Large intestine (tissue), 3 donors: ENCODE results near the gene SMYD5. TPM values are rescaled to one million over a fixed set of nuclear protein-coding genes. Genes with fewer than 3 reads are reported as not detected.

Source experiments
- DNase-seq, 2 donors: peaks; one replicate each; pipeline versions ENCODE4 v3.0.0 to v3.0.0-alpha.2; 2013
- H3K27ac ChIP-seq: one replicate; pipeline ENCODE4 v1.5.1; 2013; ENCODE audit warnings: low read length
- H3K27me3 ChIP-seq: 2 replicates; pipeline ENCODE4 v1.6.1; 2013; ENCODE audit warnings: low read length; ENCODE audit not compliant: control insufficient read depth, insufficient read depth
- H3K36me3 ChIP-seq: 2 replicates; pipeline ENCODE4 v1.6.1; 2013; ENCODE audit warnings: low read length; ENCODE audit not compliant: control insufficient read depth, insufficient read depth
- H3K4me1 ChIP-seq: one replicate; pipeline ENCODE4 v1.6.1; 2013; ENCODE audit warnings: low read length; ENCODE audit not compliant: control insufficient read depth, insufficient read depth
- H3K4me3 ChIP-seq: one replicate; pipeline ENCODE4 v1.5.1; 2013; ENCODE audit warnings: low read length
- H3K9me3 ChIP-seq: one replicate; pipeline ENCODE4 v1.6.1; 2013; ENCODE audit warnings: mild to moderate bottlenecking, low read depth, low read length, moderate library complexity; ENCODE audit not compliant: control insufficient read depth
- WGBS: methylation state at CpG from one replicate; pipeline ENCODE4 v1.1.5; 2013; ENCODE audit warnings: low lambda C conversion rate; ENCODE audit not compliant: insufficient coverage; 5-methylcytosine and 5-hydroxymethylcytosine counted together
- polyA plus RNA-seq: library from polyadenylated mRNA; unstranded; fragments of 120-200 nt; gene quantifications from one replicate; pipeline ENCODE4 v1.2.1, GENCODE V29; 2013

Gene SMYD5
- polyA plus RNA-seq, 1 donor: 24.5 TPM

DNA sequence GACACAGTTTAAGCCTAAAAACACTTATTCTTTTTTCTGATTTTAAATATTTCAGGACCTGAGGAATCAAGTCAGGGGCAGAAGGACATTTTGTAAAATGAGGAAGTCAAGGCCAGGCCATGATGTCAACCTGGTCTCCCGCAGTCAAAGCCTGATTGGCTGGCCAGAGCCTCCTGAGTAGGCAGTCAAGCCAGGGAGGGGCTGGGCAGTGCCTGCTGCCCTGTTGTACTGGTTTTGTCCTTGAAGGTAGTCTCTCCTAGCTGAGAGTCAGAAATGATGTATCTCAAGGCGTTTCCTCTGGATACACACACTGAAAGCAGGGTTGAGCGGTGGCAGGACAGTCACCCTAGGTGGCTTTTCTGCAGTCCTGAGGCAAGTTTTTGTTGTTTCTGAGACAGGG lies 39.9 kb downstream of the SMYD5 start:
- no peak for DNase-seq
- Histone ChIP-seq H3K4me1 (no peaks in the 10 kb centered on the region), H3K36me3 (peaks cover 54% of the 10 kb centered on the region), H3K4me3 (no peak overlapping the region), H3K9me3 (no peaks in the 10 kb centered on the region), H3K27ac (no peak overlapping the region), H3K27me3 (no peaks in the 10 kb centered on the region)
- 100% methylated on average over 1 of the region's 3 CpGs for WGBS

DNA sequence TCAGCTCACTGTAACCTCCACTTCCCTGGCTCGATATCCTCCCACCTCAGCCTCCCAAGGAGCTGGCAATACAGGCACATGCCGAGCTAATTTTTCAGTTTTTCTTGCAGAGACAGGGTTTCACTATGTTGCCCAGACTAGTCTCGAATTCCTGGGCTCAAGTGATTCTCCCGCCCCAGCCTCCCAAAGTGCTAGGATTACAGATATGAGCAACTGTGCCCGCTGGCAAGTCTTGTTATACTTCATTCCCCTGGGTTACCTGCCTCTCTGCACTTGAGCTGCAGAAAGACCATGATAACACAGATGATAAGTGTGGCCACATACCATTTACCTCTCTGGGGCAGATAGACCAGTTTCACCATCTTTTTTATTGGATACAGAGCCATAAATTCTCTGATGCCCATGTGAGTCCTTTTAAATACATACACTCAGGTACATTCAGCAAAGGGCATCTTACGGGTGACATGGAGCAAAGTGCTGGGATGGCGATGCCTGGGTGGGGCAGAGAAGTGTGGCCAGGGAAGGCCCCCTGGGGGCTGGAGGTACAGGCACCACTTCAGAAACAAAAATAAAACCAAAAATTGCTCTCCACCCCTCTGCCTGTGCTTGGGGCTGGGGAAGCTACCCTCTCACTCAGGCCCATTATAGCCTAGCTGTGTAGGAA lies 40.4 kb downstream of the SMYD5 start:
- H3K4me1 ChIP-seq: no peaks in the 10 kb centered on the region
- no peaks in the 10 kb centered on the region for H3K27me3 ChIP-seq
- no peaks in the 10 kb centered on the region for H3K9me3 ChIP-seq
- H3K36me3 ChIP-seq: peaks cover 49% of the 10 kb centered on the region
- H3K27ac ChIP-seq: no peak overlapping the region
- no peak for DNase-seq
- 83% methylated on average over 2 of the region's 7 CpGs for WGBS
- H3K4me3 ChIP-seq: no peak overlapping the region

DNA sequence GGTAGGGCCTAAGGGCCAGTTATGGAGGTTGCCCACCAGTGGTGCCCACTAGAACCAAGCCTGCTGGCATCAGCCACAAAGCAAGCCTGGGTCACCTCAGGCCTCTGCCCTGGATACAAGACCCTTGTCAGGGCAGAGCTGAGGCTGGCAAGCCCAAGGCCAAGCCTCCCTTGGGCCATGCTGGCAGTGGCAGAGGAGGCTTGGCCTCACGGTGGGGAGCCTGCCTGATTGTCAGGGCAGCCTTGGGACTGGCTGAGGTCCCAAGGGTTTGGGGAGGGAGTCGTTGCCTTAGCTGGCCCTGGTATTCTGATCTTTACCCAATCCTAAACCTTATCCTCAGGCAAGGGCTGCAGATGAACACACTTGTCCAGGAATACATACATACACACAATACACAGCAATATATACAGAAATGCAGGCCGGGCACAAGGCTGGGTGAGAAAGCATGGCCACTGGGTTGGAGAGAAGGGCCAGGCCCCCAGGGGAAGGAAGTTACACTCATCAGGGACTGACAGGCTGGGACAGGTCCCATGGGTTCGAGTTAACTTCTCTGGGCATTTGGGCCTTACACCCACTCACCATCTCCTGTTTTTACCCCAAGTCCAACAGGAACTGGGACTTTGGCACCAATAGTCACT lies 41.1 kb downstream of the SMYD5 start:
- no peaks in the 10 kb centered on the region for H3K9me3 ChIP-seq
- no peaks in the 10 kb centered on the region for H3K27me3 ChIP-seq
- WGBS: no CpG with 5 or more reads among the region's 4 CpGs
- no peak overlapping the region for H3K27ac ChIP-seq
- H3K36me3 ChIP-seq: peaks cover 43% of the 10 kb centered on the region
- H3K4me3 ChIP-seq: no peak overlapping the region
- H3K4me1 ChIP-seq: no peaks in the 10 kb centered on the region
- no peak for DNase-seq

DNA sequence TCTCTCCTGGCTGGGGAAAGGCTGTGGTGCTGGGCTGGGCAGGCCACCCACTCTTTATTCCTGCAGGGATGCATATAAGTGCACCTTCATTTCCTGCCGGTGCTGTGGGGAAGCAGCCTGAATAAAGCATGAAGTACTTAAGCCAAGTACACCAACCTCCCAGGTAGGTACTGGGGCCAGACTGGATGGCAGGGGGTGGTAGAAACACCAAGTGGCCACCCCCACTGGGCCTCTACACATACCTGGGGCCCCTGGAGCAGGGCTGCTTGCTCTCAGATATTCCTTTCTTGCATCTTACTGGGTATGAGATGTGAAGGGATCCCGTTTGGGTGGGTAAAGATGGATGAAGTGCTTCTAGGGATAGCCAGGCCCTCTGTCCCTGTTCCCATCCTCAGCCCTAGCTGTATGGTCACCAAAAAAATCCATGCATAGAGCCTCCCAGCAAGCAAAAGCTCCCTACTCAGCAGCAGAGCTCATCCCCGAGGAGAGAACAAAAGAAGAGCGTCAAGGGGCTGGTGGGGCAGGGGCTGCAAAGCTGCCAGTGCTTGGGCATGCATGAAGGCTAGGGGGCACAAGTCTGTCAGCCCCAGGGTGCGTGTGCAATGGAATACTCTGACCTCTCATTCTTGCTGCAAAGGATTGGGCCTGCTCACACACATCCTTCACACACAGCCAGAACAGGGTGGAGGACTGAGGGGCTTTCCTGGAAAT lies 42.0 kb downstream of the SMYD5 start:
- no peaks in the 10 kb centered on the region for H3K27me3 ChIP-seq
- no CpG with 5 or more reads among the region's 5 CpGs for WGBS
- peaks cover 34% of the 10 kb centered on the region for H3K36me3 ChIP-seq
- H3K4me3 ChIP-seq: no peak overlapping the region
- H3K27ac ChIP-seq: no peak overlapping the region
- DNase-seq: no peak
- H3K4me1 ChIP-seq: no peaks in the 10 kb centered on the region
- no peaks in the 10 kb centered on the region for H3K9me3 ChIP-seq

DNA sequence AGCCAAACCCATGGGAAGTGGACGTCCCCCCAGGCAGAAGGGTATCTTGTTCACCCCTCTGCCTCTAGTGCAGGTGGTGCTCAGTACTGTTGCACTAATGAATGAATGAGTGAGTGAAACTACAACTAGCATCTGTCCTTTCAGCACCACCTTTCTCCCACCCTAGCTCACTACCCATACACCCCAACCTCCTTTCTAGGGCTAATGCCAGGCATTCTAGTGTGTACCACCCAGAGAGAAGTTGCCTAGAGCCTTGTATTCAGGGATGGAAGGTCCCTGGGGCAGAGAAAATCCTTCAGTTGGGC lies 42.5 kb downstream of the SMYD5 start:
- Histone ChIP-seq H3K27me3 (no peaks in the 10 kb centered on the region), H3K9me3 (no peaks in the 10 kb centered on the region), H3K4me1 (no peaks in the 10 kb centered on the region), H3K36me3 (peaks cover 29% of the 10 kb centered on the region), H3K4me3 (no peak overlapping the region), H3K27ac (no peak overlapping the region)
- DNase-seq: no peak
- no CpG with 5 or more reads among the region's 1 CpG for WGBS

DNA sequence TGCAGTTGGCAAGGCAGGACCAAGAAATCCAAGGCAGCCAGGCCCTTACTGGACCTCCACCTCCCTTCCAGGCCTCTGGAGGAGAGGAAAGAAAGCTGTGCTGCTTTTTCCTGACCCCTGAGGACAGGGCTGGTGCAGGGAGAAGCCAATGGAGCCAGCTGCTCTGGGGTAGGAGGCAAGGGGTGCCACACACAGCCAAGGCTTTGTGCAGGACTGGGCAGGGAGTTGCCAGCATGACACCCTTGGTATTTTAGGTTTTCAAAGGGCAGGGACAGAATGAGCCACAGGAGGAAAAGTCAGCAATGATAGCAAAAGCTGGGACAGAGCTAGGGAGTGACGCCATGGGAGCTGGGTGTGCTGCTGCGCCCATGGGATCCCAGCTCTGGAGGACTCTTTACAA lies 43.0 kb downstream of the SMYD5 start:
- WGBS: no CpG with 5 or more reads among the region's 2 CpGs
- Histone ChIP-seq H3K27me3 (no peaks in the 10 kb centered on the region), H3K4me3 (no peak overlapping the region), H3K4me1 (no peaks in the 10 kb centered on the region), H3K36me3 (peaks cover 29% of the 10 kb centered on the region), H3K9me3 (no peaks in the 10 kb centered on the region), H3K27ac (no peak overlapping the region)
- DNase-seq: no peak

DNA sequence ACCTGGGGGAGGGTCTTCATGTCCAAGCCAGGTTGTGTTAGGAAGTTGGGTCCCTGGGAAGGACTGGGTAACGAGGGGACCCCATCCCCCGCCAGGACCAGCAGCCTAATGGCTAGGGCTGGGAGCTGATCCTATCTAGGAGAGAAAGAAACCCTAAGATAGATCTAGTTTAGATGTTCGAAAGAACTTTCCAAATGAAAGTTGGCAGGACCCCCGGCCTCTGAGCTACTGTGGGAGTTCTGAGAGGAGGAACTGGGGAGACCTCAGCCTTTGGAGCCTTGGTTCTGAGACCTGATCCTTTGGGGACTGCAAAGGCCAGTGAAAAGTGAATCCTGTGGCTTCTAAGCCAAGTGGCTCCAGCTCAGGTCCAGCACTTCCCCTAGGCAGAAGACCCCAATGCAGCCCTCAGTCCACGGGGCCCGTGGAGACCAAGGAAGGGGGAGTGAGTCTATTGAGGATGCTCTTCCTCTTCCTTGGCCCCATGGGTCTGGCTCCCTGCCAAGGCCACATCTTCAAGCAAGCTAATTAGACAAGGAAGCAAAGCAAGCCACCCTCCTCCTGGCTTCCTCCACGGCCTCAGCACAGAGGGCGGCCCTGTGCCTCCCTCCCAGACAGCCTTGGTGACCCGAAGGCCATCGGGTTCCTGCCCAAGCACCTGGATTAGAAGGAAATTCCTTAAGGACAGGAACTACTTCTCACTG lies 43.5 kb downstream of the SMYD5 start:
- H3K27me3 ChIP-seq: no peaks in the 10 kb centered on the region
- no peaks in the 10 kb centered on the region for H3K9me3 ChIP-seq
- H3K4me3 ChIP-seq: no peak overlapping the region
- peaks cover 25% of the 10 kb centered on the region for H3K36me3 ChIP-seq
- H3K4me1 ChIP-seq: no peaks in the 10 kb centered on the region
- WGBS: no CpG with 5 or more reads among the region's 10 CpGs
- no peak for DNase-seq
- H3K27ac ChIP-seq: no peak overlapping the region

DNA sequence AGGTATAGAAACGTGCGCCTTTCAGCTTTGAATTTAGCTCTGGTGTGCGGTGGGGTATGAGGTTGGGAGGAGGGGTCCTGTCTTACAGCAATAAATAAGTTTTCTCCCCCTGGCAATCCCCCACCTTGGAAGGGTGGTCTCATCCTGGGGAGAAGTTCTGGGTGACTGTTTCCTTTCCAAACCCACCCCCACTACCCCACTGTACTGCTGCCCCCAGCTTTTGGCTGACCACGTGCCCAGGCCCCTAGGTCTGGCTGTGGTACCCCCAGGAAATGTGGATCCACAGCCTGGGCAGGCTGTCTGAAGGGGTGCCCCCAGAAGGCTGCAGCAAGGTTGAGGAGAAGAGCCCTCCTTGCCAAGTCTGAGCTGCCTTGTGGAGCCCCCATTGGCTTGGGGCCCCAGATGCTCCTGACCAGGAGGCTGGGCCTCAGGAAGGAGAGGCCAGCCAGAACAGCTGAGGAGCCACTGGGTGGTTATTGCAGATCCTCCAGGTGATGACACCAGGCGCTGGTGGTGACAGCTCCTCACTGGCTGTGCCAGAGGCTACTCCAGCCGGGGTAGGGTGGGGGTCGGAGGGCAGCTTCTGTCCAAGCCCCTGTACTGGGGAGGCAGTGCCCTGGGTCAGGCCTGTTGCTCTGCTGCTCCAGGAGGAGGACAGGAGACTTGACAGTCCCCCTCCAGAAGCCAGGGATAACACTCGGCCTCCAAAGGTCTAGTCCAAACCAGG lies 44.3 kb downstream of the SMYD5 start:
- no peak overlapping the region for H3K27ac ChIP-seq
- no peaks in the 10 kb centered on the region for H3K27me3 ChIP-seq
- no peaks in the 10 kb centered on the region for H3K4me1 ChIP-seq
- no CpG with 5 or more reads among the region's 8 CpGs for WGBS
- peaks cover 17% of the 10 kb centered on the region for H3K36me3 ChIP-seq
- no peak for DNase-seq
- H3K4me3 ChIP-seq: no peak overlapping the region
- H3K9me3 ChIP-seq: no peaks in the 10 kb centered on the region

DNA sequence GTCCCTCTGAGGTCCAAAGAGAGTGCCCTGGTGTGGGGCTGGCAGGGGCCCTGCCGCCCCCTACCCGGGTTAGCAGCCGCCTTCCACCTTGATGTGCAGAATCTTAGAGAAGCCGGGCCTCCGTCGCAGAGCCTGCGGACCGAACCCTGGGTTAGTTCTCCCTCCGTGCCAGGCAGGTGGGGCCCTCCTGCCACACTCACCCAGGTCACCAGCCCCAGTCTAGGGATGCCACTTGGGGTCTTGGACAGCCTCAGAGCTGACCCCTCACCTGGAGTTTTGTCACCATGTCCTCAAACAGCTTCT lies 44.8 kb downstream of the SMYD5 start:
- no peaks in the 10 kb centered on the region for H3K27me3 ChIP-seq
- no peaks in the 10 kb centered on the region for H3K9me3 ChIP-seq
- no peak overlapping the region for H3K4me3 ChIP-seq
- H3K27ac ChIP-seq: no peak overlapping the region
- DNase-seq: no peak
- WGBS: no CpG with 5 or more reads among the region's 9 CpGs
- peaks cover 12% of the 10 kb centered on the region for H3K36me3 ChIP-seq
- no peaks in the 10 kb centered on the region for H3K4me1 ChIP-seq

DNA sequence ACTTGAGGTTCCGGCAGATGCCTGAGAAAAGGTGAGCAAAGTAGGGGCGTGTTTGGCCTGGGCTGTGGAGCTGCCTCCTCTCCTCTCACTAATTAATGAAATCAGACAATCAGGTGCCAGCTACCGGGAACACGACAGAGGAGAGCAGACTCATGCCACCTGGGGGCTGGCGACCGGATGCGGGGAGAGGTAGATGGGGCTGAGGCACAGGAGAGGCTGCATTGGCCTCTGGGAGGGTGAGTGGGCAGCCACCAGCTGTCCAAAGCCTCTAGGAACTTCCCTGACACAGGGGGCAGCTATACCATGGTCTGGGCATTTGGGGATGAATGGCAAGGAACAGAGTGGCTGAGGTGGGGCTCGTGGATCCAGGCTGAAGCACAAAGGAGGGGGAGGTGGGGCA lies 45.2 kb downstream of the SMYD5 start:
- no peaks in the 10 kb centered on the region for H3K4me1 ChIP-seq
- H3K27me3 ChIP-seq: no peaks in the 10 kb centered on the region
- peaks cover 8% of the 10 kb centered on the region for H3K36me3 ChIP-seq
- WGBS: no CpG with 5 or more reads among the region's 8 CpGs
- H3K9me3 ChIP-seq: no peaks in the 10 kb centered on the region
- DNase-seq: no peak
- no peak overlapping the region for H3K27ac ChIP-seq
- no peak overlapping the region for H3K4me3 ChIP-seq
